Uterus (tissue), 4 donors: ENCODE results near the gene ACAD10. TPM values are rescaled to one million over a fixed set of nuclear protein-coding genes. Genes with fewer than 3 reads are reported as not detected.
"Not testable (repeated sequence)": the region's sequence is repeated elsewhere in the genome, so short reads cannot be mapped to it uniquely, and the experiment has no call there.

ENCODE experiments used
- DNase-seq, 2 donors: peaks; one replicate each; pipeline ENCODE4 v3.0.0-alpha.2; 2019 to 2020
- H3K27ac ChIP-seq, 2 donors: fragments of 200-600 bp; sonication (generic); 1 replicate in 1 of 2; 2 replicates in 1 of 2; pipeline ENCODE4 v1.5.1; 2016 to 2018
- H3K27me3 ChIP-seq, 2 donors: fragments of 200-600 bp; sonication (generic); one replicate each; pipeline ENCODE4 v1.5.1; 2018 to 2019; ENCODE audit warnings: control low read depth in 1 of 2
- H3K36me3 ChIP-seq, 2 donors: fragments of 200-600 bp; sonication (generic); one replicate each; pipeline ENCODE4 v1.5.1; 2019; ENCODE audit warnings: control low read depth in 1 of 2
- H3K4me1 ChIP-seq, 2 donors: fragments of 200-600 bp; sonication (generic); one replicate each; pipeline ENCODE4 v1.5.1; 2018 to 2019; ENCODE audit warnings: control low read depth in 1 of 2
- H3K4me3 ChIP-seq, 2 donors: fragments of 200-600 bp; sonication (generic); 1 replicate in 1 of 2; 2 replicates in 1 of 2; pipeline ENCODE4 v1.5.1; 2018 to 2019; ENCODE audit warnings: mild to moderate bottlenecking in 1 of 2
- H3K9me3 ChIP-seq, 2 donors: fragments of 200-600 bp; sonication (generic); one replicate each; pipeline ENCODE4 v1.5.1; 2019; ENCODE audit warnings: control low read depth in 1 of 2
- CTCF ChIP-seq, 4 experiments: fragments of 200-600 bp in 2 of 4; fragments of 450-650 bp in 2 of 4; sonication (generic) in 2 of 4; IDR thresholded peaks; one replicate each; pipeline ENCODE4 v1.5.1; 2016 to 2019; ENCODE audit warnings: antibody characterized with exemption in 4 of 4, mild to moderate bottlenecking in 2 of 4, moderate library complexity in 1 of 4
- POLR2A ChIP-seq, 2 donors: fragments of 450-650 bp; IDR thresholded peaks; one replicate each; pipeline ENCODE4 v1.6.1; 2016; ENCODE audit warnings: antibody characterized with exemption in 2 of 2, mild to moderate bottlenecking in 1 of 2, moderate library complexity in 1 of 2
- intact Hi-C: fragments of 100-400 bp; cut with DNase I; formaldehyde crosslinking; loops from one replicate; pipeline ENCODE4 v1.15.1; 2023; ENCODE audit warnings: low total_unique reads
- total RNA-seq, 4 donors: library from RNA; depleted of rRNA in 3 of 4; stranded (reverse); fragments of >200 nt in 3 of 4; gene quantifications; one replicate each; pipeline versions ENCODE4 v1.1.0 to v1.2.4, GENCODE V29; 2014 to 2023
- donor health status: DM: yes; HTN: yes; CAD: no.

Gene ACAD10
- total RNA-seq, 4 donors from 2014 or later = 19.4 to 46.4 (median 26.7) TPM

- Histone ChIP-seq H3K4me1 (peaks cover 0 to 4% of the 10 kb centered on the region in 2 donors), H3K27ac (peak overlapping the region; percentile 70 to 75), H3K36me3 (no peaks in the 10 kb centered on the region), H3K9me3 (no peaks in the 10 kb centered on the region), H3K27me3 (no peaks in the 10 kb centered on the region), H3K4me3 (no peak overlapping the region)
- TF ChIP-seq CTCF (IDR thresholded peaks at IDR 0.05) (peak in 3 of 4 experiments; percentile 18 to 46 (median 32)), POLR2A (IDR thresholded peaks at IDR 0.05) (no peak)
- intact Hi-C loops = no loop called here
- DNase-seq = no peak
These were observed 43.0 kb upstream of the ACAD10 start for GRCh38 chr12:111642681-111643426.

- peaks cover 0 to 4% of the 10 kb centered on the region in 2 donors for H3K4me1 ChIP-seq
- no peaks in the 10 kb centered on the region for H3K36me3 ChIP-seq
- intact Hi-C loops = no loop called here
- peak in 1 of 2 donors; percentile 25 for DNase-seq
- no peaks in the 10 kb centered on the region for H3K9me3 ChIP-seq
- no peak for TF ChIP-seq POLR2A (IDR thresholded peaks at IDR 0.05)
- peak in 1 of 4 experiments; percentile 2 for TF ChIP-seq CTCF (IDR thresholded peaks at IDR 0.05)
- H3K4me3 ChIP-seq = no peak overlapping the region
- H3K27ac ChIP-seq = peak overlapping the region; percentile 70 to 75
- no peaks in the 10 kb centered on the region for H3K27me3 ChIP-seq
These were observed 42.4 kb upstream of the ACAD10 start for GRCh38 chr12:111643427-111643826.

GRCh38 chr12:111645433-111645832 is 40.4 kb upstream of the ACAD10 start:
- no peak for DNase-seq
- no peaks in the 10 kb centered on the region for H3K36me3 ChIP-seq
- H3K4me1 ChIP-seq = peaks cover 0 to 4% of the 10 kb centered on the region in 2 donors
- intact Hi-C loops = no loop called here
- H3K9me3 ChIP-seq = no peaks in the 10 kb centered on the region
- H3K27ac ChIP-seq = no peak overlapping the region
- H3K4me3 ChIP-seq = no peak overlapping the region
- TF ChIP-seq CTCF (IDR thresholded peaks at IDR 0.05) (no peak), POLR2A (IDR thresholded peaks at IDR 0.05) (no peak)
- no peaks in the 10 kb centered on the region for H3K27me3 ChIP-seq

- no peaks in the 10 kb centered on the region for H3K27me3 ChIP-seq
- no peaks in the 10 kb centered on the region for H3K36me3 ChIP-seq
- TF ChIP-seq CTCF (IDR thresholded peaks at IDR 0.05) (no peak), POLR2A (IDR thresholded peaks at IDR 0.05) (no peak)
- no peak overlapping the region for H3K4me3 ChIP-seq
- H3K4me1 ChIP-seq = no peaks in the 10 kb centered on the region
- H3K27ac ChIP-seq = no peak overlapping the region
- no peaks in the 10 kb centered on the region for H3K9me3 ChIP-seq
- intact Hi-C loops = no loop called here
- no peak for DNase-seq
These were observed 34.9 kb upstream of the ACAD10 start for GRCh38 chr12:111650912-111651311.

GRCh38 chr12:111652530-111652929 is 33.3 kb upstream of the ACAD10 start:
- H3K27me3 ChIP-seq, H3K36me3 ChIP-seq, intact Hi-C loops: not testable (repeated sequence)

More at GRCh38 chr12:111652530-111652929, 33.3 kb upstream of the ACAD10 start:
- H3K4me1 ChIP-seq, DNase-seq, H3K27ac ChIP-seq, H3K9me3 ChIP-seq, H3K4me3 ChIP-seq: not testable (repeated sequence)
